ENCODE results near the gene HSPA12A.

HSPA12A gene

DNA sequence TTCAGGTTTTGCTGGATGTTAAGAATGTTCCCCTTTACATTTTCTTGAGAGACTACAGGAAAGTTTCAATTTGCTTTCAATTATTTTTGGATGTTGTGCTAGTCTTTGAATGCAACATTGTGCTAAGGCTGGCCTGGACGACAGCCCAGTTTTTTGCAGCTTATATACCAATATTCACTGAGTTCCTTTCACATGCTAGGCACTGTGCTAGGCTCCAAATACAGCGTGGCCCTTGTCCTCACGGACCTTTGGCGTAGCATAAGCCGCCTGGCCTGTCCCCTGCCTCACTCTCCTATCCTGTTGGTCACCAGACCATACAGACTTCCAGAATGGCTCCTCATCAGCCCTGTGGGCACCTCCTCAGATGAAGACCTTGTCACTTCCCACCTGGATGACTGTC lies 19.5 kb upstream of the HSPA12A start:
- WGBS (ENCODE audit: extremely low coverage, insufficient coverage, low lambda C conversion rate) = no CpG with 5 or more reads among the region's 5 CpGs
- Histone ChIP-seq H4K8ac (ENCODE audit: low read depth, low read length) (no peak overlapping the region), H3K9ac (ENCODE audit: low read length) (no peak overlapping the region), H3K79me1 (ENCODE audit: low read length) (no peaks in the 10 kb centered on the region), H3K27me3 (ENCODE audit: insufficient read depth, low read length, poor library complexity) (no peaks in the 10 kb centered on the region), H3K4me1 (ENCODE audit: control insufficient read depth, low read depth, low read length) (no peaks in the 10 kb centered on the region), H3K79me2 (ENCODE audit: control insufficient read depth, insufficient read depth, low read length) (no peaks in the 10 kb centered on the region), H3K4me2 (ENCODE audit: low read length) (no peak overlapping the region), H2AK5ac (ENCODE audit: low read length) (no peak overlapping the region), H3K4me3 (ENCODE audit: low read length) (no peak overlapping the region), H3K36me3 (ENCODE audit: control insufficient read depth, insufficient read depth, low read length) (no peaks in the 10 kb centered on the region), H2BK15ac (replicated peaks; ENCODE audit: low read depth) (no peak overlapping the region), H2BK5ac (ENCODE audit: low read length) (no peak overlapping the region), H3K23ac (ENCODE audit: low read length) (no peak overlapping the region), H3K27ac (ENCODE audit: low read depth, low read length) (no peak overlapping the region), H4K5ac (ENCODE audit: low read length) (no peak overlapping the region), H3K4ac (ENCODE audit: low read depth, low read length) (no peak overlapping the region), H2BK120ac (ENCODE audit: low read depth, low read length) (no peak overlapping the region), H3K56ac (ENCODE audit: low read length) (no peak overlapping the region), H3K18ac (ENCODE audit: low read length) (no peak overlapping the region)
- no peak for DNase-seq

DNA sequence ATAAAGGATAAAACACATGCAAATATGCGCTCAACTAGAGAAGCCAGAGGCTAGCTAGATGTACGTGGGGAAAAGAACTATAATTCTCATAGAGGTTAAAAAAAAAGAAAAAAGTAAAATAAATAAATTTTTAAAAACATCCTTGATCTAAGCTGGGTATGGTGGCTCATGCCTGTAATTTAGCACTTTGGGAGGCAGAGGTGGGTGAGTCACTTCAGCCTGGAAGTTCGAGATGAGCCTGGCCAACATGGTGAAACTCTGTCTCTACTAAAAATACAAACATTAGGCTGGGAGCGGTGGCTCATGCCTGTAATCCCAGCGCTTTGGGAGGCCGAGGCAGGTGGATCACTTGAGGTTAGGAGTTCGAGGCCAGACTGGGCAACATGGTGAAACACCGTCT lies 18.6 kb upstream of the HSPA12A start:
- Histone ChIP-seq H2BK15ac (replicated peaks; ENCODE audit: low read depth) (no peak overlapping the region), H3K27me3 (ENCODE audit: insufficient read depth, low read length, poor library complexity) (no peaks in the 10 kb centered on the region), H2BK5ac (ENCODE audit: low read length) (no peak overlapping the region), H3K4me1 (ENCODE audit: control insufficient read depth, low read depth, low read length) (no peaks in the 10 kb centered on the region), H3K23ac (ENCODE audit: low read length) (no peak overlapping the region), H3K4me3 (ENCODE audit: low read length) (no peak overlapping the region), H2BK120ac (ENCODE audit: low read depth, low read length) (no peak overlapping the region), H2AK5ac (ENCODE audit: low read length) (no peak overlapping the region), H4K5ac (ENCODE audit: low read length) (no peak overlapping the region), H3K18ac (ENCODE audit: low read length) (no peak overlapping the region), H3K36me3 (ENCODE audit: control insufficient read depth, insufficient read depth, low read length) (no peaks in the 10 kb centered on the region), H3K79me1 (ENCODE audit: low read length) (no peaks in the 10 kb centered on the region), H4K8ac (ENCODE audit: low read depth, low read length) (no peak overlapping the region), H3K4ac (ENCODE audit: low read depth, low read length) (no peak overlapping the region), H3K27ac (ENCODE audit: low read depth, low read length) (no peak overlapping the region), H3K56ac (ENCODE audit: low read length) (no peak overlapping the region), H3K9ac (ENCODE audit: low read length) (no peak overlapping the region), H3K79me2 (ENCODE audit: control insufficient read depth, insufficient read depth, low read length) (no peaks in the 10 kb centered on the region), H3K4me2 (ENCODE audit: low read length) (no peak overlapping the region)
- WGBS (ENCODE audit: extremely low coverage, insufficient coverage, low lambda C conversion rate) = no CpG with 5 or more reads among the region's 8 CpGs
- no peak for DNase-seq

DNA sequence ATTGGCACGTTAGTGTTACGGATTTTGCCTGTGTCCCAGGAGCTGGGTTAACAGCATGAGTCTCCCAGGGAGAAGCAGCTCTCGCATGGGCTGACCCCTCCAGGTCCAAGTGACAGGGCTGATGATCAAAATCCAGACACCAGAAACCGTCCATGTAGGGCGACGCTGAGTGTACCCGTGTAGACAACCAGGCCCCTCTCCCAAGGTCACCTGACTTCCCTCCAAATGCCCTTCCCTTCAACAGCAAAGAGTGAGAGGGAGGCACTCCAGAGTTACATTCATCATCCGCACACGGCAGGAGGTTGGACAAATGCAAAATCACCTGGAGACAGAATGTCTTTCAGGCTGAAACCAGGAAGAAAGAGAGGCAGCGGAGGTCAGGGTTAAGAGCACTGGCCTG lies 14.9 kb upstream of the HSPA12A start:
- Histone ChIP-seq H3K36me3 (ENCODE audit: control insufficient read depth, insufficient read depth, low read length) (no peaks in the 10 kb centered on the region), H3K79me2 (ENCODE audit: control insufficient read depth, insufficient read depth, low read length) (no peaks in the 10 kb centered on the region), H3K18ac (ENCODE audit: low read length) (no peak overlapping the region), H3K27ac (ENCODE audit: low read depth, low read length) (no peak overlapping the region), H3K56ac (ENCODE audit: low read length) (no peak overlapping the region), H3K27me3 (ENCODE audit: insufficient read depth, low read length, poor library complexity) (no peaks in the 10 kb centered on the region), H3K4me2 (ENCODE audit: low read length) (no peak overlapping the region), H3K23ac (ENCODE audit: low read length) (no peak overlapping the region), H4K5ac (ENCODE audit: low read length) (no peak overlapping the region), H3K4me1 (ENCODE audit: control insufficient read depth, low read depth, low read length) (no peaks in the 10 kb centered on the region), H2BK5ac (ENCODE audit: low read length) (no peak overlapping the region), H2BK120ac (ENCODE audit: low read depth, low read length) (no peak overlapping the region), H2BK15ac (replicated peaks; ENCODE audit: low read depth) (no peak overlapping the region), H2AK5ac (ENCODE audit: low read length) (no peak overlapping the region), H3K4me3 (ENCODE audit: low read length) (no peak overlapping the region), H3K4ac (ENCODE audit: low read depth, low read length) (no peak overlapping the region), H3K79me1 (ENCODE audit: low read length) (no peaks in the 10 kb centered on the region), H4K8ac (ENCODE audit: low read depth, low read length) (no peak overlapping the region), H3K9ac (ENCODE audit: low read length) (no peak overlapping the region)
- no peak for DNase-seq
- WGBS (ENCODE audit: extremely low coverage, insufficient coverage, low lambda C conversion rate) = no CpG with 5 or more reads among the region's 10 CpGs

DNA sequence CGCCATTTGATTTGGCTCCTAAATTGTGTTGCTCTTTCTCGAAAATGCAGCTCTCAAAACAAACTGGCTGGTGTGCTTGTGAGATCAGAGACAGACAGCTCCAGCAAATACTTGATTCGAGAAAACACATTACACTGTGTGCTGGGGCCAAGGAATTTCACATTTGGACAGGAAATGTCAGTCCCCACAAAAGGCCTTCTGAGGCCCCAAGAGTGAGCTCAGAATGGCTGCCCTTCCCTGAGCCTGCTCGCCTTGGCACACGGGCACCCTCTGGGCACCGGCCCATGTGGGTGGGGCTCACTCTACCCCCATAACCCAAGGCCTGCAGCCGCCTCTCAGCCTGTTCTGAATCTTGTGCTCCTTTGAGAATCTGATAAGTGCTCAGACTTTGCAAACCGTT lies 13.9 kb upstream of the HSPA12A start:
- H4K5ac ChIP-seq (ENCODE audit: low read length) = no peak overlapping the region
- no CpG with 5 or more reads among the region's 8 CpGs for WGBS (ENCODE audit: extremely low coverage, insufficient coverage, low lambda C conversion rate)
- H3K4me2 ChIP-seq (ENCODE audit: low read length) = no peak overlapping the region
- H3K56ac ChIP-seq (ENCODE audit: low read length) = no peak overlapping the region
- H3K9ac ChIP-seq (ENCODE audit: low read length) = no peak overlapping the region
- H3K36me3 ChIP-seq (ENCODE audit: control insufficient read depth, insufficient read depth, low read length) = no peaks in the 10 kb centered on the region
- H3K4me1 ChIP-seq (ENCODE audit: control insufficient read depth, low read depth, low read length) = no peaks in the 10 kb centered on the region
- no peak overlapping the region for H4K8ac ChIP-seq (ENCODE audit: low read depth, low read length)
- no peak overlapping the region for H3K4me3 ChIP-seq (ENCODE audit: low read length)
- no peak for DNase-seq
- no peak overlapping the region for H2BK5ac ChIP-seq (ENCODE audit: low read length)
- no peaks in the 10 kb centered on the region for H3K79me2 ChIP-seq (ENCODE audit: control insufficient read depth, insufficient read depth, low read length)
- no peak overlapping the region for H2AK5ac ChIP-seq (ENCODE audit: low read length)
- no peaks in the 10 kb centered on the region for H3K27me3 ChIP-seq (ENCODE audit: insufficient read depth, low read length, poor library complexity)
- no peak overlapping the region for H3K27ac ChIP-seq (ENCODE audit: low read depth, low read length)
- no peak overlapping the region for H3K18ac ChIP-seq (ENCODE audit: low read length)
- no peak overlapping the region for H3K4ac ChIP-seq (ENCODE audit: low read depth, low read length)
- H3K23ac ChIP-seq (ENCODE audit: low read length) = no peak overlapping the region
- no peak overlapping the region for H2BK120ac ChIP-seq (ENCODE audit: low read depth, low read length)
- no peaks in the 10 kb centered on the region for H3K79me1 ChIP-seq (ENCODE audit: low read length)
- no peak overlapping the region for H2BK15ac ChIP-seq (replicated peaks; ENCODE audit: low read depth)

DNA sequence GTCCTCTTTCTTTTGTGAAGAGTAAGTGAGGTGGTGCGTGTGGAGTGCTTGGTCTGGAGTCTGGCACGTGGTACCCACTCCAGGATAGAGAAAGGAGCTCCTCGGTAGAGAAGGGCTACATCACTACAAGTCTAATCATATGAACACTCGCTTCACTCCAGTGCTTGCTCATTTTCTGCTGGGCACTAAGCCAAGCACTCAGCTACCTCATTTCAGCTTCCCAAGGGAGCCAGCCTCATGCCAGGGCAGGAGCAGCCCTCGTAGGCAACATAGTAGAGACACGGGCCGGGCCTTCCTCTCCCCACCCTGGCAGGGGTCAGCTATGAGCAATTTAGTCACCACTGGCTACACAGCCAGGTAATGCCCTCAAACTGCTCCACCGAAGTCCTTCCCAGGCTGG lies 11.4 kb upstream of the HSPA12A start:
- Histone ChIP-seq H3K79me1 (ENCODE audit: low read length) (no peaks in the 10 kb centered on the region), H3K36me3 (ENCODE audit: control insufficient read depth, insufficient read depth, low read length) (no peaks in the 10 kb centered on the region), H4K5ac (ENCODE audit: low read length) (no peak overlapping the region), H2BK120ac (ENCODE audit: low read depth, low read length) (no peak overlapping the region), H3K27me3 (ENCODE audit: insufficient read depth, low read length, poor library complexity) (no peaks in the 10 kb centered on the region), H3K4me3 (ENCODE audit: low read length) (no peak overlapping the region), H3K4me1 (ENCODE audit: control insufficient read depth, low read depth, low read length) (no peaks in the 10 kb centered on the region), H2BK15ac (replicated peaks; ENCODE audit: low read depth) (no peak overlapping the region), H2AK5ac (ENCODE audit: low read length) (no peak overlapping the region), H4K8ac (ENCODE audit: low read depth, low read length) (no peak overlapping the region), H3K4ac (ENCODE audit: low read depth, low read length) (no peak overlapping the region), H3K23ac (ENCODE audit: low read length) (no peak overlapping the region), H3K79me2 (ENCODE audit: control insufficient read depth, insufficient read depth, low read length) (no peaks in the 10 kb centered on the region), H3K4me2 (ENCODE audit: low read length) (no peak overlapping the region), H3K9ac (ENCODE audit: low read length) (no peak overlapping the region), H2BK5ac (ENCODE audit: low read length) (no peak overlapping the region), H3K18ac (ENCODE audit: low read length) (no peak overlapping the region), H3K56ac (ENCODE audit: low read length) (no peak overlapping the region), H3K27ac (ENCODE audit: low read depth, low read length) (no peak overlapping the region)
- no CpG with 5 or more reads among the region's 8 CpGs for WGBS (ENCODE audit: extremely low coverage, insufficient coverage, low lambda C conversion rate)
- no peak for DNase-seq

DNA sequence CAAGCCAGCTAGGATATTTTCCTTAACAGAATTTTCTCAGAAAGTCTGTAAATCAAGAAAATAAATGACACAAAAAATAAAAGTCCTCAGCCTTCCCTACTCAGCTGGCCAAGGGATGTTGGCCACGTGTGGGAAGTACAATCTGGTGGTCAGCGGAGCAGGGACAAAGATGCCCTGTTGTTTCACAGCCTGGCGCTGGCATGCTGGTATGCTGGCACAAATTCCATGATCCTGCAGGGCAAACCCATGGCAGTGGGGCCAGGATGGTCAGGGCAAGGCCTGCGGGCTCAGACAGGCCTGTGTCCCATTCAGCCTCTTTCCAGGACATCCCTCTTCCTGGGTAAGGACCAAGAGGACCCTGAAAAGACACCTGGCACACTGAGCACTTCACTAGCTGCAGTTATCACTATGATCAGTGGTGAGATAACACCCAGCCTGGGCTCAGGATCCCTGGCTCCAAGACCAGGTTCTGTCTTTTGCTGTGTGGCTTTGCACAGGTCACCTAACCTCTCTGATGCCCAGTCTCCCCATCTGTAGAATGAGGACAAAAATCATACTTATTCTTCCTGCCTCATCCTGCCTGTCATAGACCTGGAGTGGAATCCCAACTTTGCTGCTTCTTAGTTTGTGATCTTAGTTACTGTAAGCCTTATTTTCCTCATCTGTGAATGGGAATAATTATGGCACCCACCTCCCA lies 10.8 kb upstream of the HSPA12A start:
- Histone ChIP-seq H3K36me3 (ENCODE audit: control insufficient read depth, insufficient read depth, low read length) (no peaks in the 10 kb centered on the region), H3K23ac (ENCODE audit: low read length) (no peak overlapping the region), H3K79me2 (ENCODE audit: control insufficient read depth, insufficient read depth, low read length) (no peaks in the 10 kb centered on the region), H2BK5ac (ENCODE audit: low read length) (no peak overlapping the region), H4K5ac (ENCODE audit: low read length) (no peak overlapping the region), H3K79me1 (ENCODE audit: low read length) (no peaks in the 10 kb centered on the region), H3K4me1 (ENCODE audit: control insufficient read depth, low read depth, low read length) (no peaks in the 10 kb centered on the region), H3K56ac (ENCODE audit: low read length) (no peak overlapping the region), H2AK5ac (ENCODE audit: low read length) (no peak overlapping the region), H3K9ac (ENCODE audit: low read length) (no peak overlapping the region), H4K8ac (ENCODE audit: low read depth, low read length) (no peak overlapping the region), H3K18ac (ENCODE audit: low read length) (no peak overlapping the region), H3K27ac (ENCODE audit: low read depth, low read length) (no peak overlapping the region), H3K4me2 (ENCODE audit: low read length) (no peak overlapping the region), H3K27me3 (ENCODE audit: insufficient read depth, low read length, poor library complexity) (no peaks in the 10 kb centered on the region), H2BK15ac (replicated peaks; ENCODE audit: low read depth) (no peak overlapping the region), H3K4ac (ENCODE audit: low read depth, low read length) (no peak overlapping the region), H2BK120ac (ENCODE audit: low read depth, low read length) (no peak overlapping the region), H3K4me3 (ENCODE audit: low read length) (no peak overlapping the region)
- no CpG with 5 or more reads among the region's 4 CpGs for WGBS (ENCODE audit: extremely low coverage, insufficient coverage, low lambda C conversion rate)
- no peak for DNase-seq

Measured in mesendoderm (in vitro differentiated cells).